Kidney capillary endothelial cell (primary cell): ENCODE results near the gene HIGD1A.

Experiments
- DNase-seq: peaks from one replicate; pipeline ENCODE4 v3.0.0-alpha.2; 2018; ENCODE audit warnings: low spot score

Gene HIGD1A

DNA sequence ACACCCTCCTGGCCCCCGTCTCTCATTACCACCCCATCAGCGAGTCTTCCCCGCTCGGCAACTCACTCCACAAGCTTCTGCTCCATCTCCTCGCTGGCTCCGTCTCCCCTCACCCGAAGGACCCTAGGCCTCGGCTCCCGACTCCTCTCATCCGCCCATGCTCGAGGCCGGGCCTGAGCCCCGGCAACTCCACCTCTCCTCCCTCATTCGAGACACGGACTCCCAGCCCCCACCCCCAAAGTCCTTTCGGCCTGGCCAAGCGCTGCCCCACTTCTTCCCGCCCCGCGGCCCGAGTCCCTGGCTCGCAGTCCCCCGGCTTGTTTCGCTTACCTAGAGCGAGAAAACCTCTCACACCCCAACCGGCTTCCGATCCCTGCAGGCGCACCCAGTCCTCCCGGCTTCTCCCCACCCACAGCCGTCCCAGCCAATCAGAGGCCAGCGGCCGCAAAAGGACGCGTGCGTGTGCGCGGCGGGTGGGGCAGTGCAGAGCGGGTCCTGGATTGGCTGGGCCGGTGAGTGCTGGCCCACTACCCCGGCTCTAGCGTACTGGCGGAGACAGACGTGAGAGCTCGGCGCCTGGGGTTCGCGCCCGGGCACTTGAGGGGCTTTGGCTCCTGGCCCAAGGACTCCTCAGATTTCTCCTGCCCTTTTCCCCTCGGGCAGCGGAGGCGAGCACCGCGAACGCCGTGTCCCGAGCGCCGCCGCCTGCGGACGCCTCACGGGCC, at the start of gene HIGD1A:
Gene HIGD1A, minus strand, starts transcription at position 385 of the 725 bp plus-strand sequence. CDS start 10,237 bp downstream, outside the sequence.
- DNase-seq = peak; percentile 89

- no peak for DNase-seq
These were observed 49.5 kb upstream of the HIGD1A start for GRCh38 chr3:42853739-42854302.

DNA sequence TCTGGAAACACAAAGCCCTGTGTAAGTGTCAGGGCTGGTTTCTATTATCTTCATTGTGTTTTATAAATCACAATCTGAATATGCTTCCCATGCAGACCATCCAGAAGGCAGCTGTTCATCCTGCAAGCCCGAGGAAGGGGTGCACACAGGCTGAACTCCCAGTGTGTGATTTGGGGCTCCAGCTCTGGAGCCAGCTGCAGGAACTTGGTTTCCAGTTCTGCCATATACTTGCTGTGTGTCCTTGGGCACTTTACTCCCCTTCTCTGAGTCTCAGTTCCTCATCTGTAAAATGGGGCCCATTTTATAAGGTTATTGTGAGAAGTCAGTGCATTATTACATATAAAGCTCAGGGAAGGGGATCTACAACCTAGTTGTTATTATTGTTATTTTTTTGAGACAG, 48.8 kb upstream of the HIGD1A start:
- no peak for DNase-seq

DNA sequence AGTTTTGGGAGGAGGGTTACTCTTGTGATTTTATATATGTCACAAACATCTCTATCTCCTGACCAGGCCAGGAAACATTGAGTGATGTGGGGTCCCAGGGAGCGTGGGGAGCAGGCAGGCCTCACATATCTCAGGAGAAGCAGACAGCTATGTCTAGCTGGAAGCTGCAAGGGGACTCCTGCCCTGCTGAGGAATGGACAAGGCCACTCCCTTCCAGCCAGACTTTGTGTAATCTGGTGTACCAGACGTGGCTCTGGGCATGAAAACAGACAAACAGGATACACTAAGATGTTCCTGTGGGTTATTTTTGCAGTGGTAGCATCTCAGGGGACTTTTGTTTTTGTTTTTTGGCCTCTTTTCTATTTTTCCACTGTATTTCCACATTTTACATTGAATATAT, 48.2 kb upstream of the HIGD1A start:
- no peak for DNase-seq

DNA sequence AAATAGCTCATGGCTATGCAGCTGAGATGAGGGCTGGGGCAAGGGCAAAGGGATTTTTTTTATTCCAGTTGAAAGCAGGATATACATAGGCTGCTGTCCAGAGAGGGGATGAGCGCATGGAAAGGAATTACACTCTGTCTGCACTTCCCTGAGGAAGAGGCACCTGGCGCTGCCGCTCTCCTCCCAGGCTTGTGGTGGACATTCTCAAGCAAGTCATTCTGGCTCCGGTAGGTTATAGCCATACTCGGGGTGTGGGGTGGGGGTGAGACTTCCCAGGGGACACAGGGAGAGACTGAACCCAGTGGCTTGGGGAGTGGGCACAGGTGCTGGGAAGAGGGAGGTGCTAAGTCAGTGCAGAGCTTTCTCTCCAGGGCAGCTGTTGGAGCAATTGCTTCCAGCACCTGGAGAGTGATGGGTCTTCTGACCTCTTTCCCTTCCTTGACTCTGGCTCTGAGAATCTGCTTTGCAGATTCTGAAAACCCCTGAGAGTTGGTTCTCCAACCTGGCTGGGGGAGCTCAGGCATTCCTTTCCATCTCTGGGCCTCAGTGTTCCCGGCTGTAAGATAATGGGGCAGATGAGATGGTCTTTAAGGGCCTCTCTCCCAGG, 47.0 kb upstream of the HIGD1A start:
- no peak for DNase-seq

DNA sequence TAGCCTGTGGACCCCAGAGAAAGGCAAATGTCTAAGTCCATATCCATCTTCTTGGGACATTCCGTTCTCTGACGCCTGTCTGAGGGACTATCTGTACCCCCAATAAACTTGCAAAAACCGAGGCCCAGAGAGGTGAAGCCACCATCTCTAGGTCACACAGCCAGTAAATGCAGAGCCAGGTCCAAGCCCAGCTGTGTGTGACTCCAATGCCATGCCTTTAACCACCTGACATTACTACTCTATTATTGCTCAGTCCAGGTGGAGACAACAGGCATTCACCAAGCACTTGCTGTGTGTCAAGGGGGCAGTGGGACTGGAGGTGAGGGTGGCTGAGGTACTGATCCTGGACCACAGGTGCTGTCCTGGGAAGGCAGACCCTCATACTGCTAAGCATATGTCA, 46.0 kb upstream of the HIGD1A start:
- no peak for DNase-seq

DNA sequence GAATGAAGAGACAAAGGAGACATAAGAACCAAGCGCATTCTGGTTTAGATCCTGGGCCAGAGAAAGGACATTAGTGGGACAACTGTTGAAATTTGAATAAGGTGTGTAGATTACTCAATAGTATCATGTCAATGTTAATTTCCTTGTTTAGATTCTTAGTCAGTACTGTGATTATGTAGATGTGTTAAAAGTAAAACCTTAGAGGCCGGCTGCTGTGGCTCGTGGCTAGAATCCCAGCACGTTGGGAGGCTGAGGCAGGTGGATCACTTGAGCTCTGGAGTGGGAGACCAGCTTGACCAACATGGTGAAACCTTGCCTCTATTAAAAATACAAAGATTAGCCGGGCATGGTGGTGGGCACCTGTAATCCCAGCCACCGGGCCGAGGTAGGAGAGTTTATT, 44.7 kb upstream of the HIGD1A start:
- no peak for DNase-seq

DNA sequence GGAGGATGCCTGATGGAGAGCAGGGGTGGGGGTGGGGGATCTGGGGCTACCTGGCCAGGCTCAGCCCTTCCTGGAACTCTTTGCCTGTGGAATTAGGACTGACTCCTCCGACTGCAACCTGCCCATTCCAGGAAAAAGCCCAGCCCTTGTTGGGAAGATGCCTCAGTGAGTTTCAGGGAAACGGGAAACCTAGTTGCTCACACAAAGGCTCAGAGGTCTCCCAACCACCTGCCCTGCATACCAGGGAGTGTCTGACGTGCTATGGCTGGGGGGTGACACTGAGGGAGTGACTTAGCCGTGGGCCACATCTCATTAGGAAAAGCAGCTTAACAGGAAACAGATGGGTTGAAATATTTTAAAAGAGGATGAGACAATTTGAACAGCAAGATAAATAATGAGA, 43.4 kb upstream of the HIGD1A start:
- DNase-seq = no peak

DNA sequence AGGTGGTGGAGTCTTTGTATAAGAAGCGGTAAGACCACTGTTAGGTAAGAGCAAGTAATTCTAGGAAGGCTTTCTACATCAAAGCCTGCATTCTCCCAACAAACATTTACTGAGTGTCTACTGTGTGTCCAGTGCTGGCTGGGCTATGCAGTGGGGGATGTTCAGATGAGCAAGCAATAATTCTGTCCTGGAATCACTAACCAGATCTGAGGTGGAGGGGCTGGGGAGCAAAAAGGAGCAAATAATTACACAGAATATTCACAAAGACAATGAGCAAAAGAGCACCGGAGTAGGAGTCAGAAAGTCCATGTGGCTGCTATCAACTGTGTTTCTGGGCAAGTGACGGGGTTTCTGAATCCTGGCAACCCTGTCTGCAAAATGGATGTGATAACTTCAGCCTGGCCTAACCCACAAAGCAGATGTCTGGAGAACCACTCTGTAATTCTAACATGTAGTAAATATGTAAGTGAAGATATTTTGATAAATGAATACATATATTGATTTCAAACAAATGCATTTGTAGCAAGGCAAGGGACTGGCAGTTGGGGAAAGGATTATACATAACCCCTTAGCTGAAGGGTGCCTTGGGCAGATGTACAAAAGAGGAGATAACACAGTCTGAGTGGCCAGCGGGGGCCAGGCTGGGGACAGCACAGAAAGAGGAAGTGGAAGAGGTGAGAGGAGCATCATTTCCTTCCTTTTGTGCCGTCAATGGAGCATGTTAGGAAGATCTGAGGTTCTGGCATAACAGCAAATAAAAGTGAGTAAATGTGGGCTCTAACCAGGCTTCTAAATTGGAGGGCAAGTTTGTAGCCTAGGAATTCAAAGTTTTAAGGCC, 42.6 kb upstream of the HIGD1A start:
- DNase-seq = peak; percentile 21

GRCh38 chr3:42844815-42845214, 40.5 kb upstream of the HIGD1A start:
- no peak for DNase-seq

GRCh38 chr3:42844412-42844713, 40.1 kb upstream of the HIGD1A start:
- DNase-seq = no peak

DNA sequence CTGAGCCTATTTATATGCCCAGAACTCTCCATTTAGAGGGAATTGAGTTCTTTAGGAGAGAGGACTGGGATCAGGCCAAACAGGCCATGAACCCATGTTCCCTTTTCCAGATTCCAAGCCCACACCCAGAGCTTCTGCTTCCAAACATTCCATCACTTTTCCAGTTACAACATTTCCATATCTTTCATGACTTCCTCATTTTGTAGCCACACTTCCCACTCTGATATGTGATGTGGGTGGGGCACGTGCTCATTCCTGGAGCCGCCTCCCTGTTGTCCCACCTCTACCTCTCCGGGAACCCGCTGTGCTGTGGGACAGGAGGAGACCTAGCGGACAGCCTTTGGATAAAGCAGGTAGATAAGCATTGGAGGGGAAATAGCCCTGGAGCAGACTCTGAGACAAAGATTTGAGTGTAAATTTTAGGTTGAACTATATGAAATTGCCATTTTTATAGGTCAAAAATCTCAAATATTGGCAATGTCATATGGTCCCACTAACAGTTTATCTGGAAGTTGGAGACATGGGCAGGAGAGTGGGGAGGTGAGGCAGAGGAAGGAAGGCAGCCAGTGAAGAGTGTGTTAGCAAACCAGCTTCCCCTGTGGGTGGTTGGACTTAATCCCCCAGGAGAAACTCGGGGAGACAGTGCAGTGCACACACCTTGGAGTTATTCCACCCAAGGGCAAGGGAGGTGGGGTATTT, 39.6 kb upstream of the HIGD1A start:
- DNase-seq = no peak

DNA sequence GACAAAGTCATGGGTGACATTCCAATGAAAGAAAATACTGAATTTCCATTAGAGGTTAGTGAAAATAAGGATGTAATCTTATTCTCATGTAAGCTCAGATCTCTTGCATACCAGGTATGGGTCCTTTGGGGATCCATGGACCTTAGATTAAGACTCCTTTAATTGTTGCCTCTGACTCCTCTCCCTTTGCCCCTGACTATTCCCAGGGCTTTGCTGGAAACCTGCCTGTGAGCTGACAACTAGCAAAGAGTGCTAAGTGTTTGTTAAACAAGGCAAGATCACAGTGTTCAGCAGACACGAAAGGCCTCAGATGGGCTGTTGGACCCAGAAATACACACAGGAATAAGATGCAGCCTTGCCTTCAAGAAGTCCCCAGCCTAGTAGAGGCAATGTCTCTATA, 37.0 kb upstream of the HIGD1A start:
- no peak for DNase-seq

GRCh38 chr3:42839616-42840015, 35.3 kb upstream of the HIGD1A start:
- DNase-seq = peak; percentile 65

DNA sequence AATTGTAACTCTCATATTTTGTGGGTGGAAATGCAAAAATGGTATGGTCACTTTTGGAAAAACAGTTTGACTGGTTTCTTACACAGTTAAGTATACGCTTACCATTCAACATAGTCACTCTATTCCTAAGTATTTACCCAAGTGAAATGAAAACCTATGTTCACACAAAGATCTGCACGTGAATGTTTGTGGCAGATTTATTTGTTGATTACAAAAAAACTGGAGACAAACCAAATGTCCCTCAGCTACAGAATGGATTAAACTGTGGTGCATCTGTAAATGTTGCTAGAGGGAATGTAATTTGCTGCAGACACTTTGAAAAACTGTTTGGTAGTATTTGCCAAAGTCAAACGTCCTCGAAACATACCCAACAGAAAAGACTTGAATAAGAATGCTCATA, 34.3 kb upstream of the HIGD1A start:
- DNase-seq = no peak

GRCh38 chr3:42836150-42837123, 32.1 kb upstream of the HIGD1A start:
- no peak for DNase-seq

DNA sequence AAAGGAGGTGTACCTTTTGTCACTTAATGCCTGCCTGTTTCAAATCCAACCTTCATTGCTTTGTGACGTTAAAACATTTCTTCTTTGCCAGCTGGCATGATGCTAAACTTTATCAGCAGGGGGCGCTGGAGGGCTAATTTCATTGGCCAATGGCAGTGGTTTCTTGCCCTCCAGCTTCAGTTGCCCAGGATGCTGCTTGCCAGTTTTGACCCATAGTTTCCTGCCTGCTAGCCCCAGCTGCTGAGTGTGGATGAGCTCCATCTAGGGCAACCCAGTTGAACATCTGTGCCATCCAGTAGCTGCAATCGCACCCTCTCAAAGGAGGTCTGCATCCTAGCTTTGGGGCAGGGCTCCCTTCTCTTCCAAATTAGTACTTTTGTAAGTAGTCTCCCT, 27.0 kb upstream of the HIGD1A start:
- peak; percentile 69 for DNase-seq

DNA sequence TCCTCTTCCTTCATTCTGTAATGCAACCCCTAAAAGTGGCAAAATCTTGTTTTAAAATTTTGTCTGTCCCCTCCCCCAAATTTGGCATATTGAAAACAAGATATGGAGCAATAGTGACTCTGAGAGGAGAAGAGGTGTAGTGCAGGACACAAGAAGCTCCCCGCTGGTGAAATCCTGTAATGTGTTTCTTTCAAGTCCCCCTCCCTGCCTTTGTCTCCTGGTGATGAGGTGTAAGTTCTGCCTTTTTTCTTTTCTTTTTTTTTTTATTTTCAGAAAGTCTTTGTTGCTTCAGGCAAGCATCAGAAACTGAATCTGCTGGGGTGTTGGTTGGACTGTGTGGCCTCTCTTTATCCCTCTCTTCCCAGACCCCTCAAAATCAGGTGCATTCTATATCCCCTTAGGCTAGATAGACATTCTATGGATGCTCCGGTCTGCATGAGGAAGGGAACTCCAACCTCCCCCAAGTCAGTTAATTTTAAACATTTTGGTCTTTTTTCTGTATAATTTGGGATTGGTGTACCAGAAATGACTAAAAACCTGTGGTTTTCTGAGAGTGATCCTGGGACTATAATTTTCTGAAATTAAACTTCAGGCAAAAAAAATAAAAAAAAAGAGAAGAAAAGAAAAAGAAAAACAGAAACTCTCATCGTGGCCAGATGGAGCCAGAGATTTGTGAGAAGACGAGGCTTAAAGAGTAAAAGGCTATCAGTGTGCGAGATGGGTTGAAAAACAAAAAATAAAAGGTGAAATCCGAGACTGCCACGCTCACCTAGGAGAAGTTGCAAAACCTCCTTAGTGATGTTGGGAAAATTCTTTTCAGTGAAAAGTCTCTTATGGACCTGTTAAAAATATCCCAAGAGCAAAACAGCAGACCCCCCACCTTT, 26.4 kb upstream of the HIGD1A start:
- DNase-seq = no peak

- no peak for DNase-seq
These were observed 25.5 kb upstream of the HIGD1A start for GRCh38 chr3:42829628-42830436.
